HCT116 (cell line): ENCODE results near the gene RADX. TPM values are rescaled to one million over a fixed set of nuclear protein-coding genes. Genes with fewer than 3 reads are reported as not detected.

ENCODE experiments used
- ATAC-seq: fragments of 200-7000 bp; cut with Tn5 transposase; 2 replicates; pipeline ENCODE4 v1.9.1; 2020; ENCODE audit warnings: mild to moderate bottlenecking, moderate library complexity
- BruUV-seq: library from RNA; stranded (reverse); fragments of 400-500 nt; replicated peaks from 2 replicates; lab custom pipeline; 2021; lab: Mats Ljungman, UMichigan
- CTCF ChIA-PET: fragments of 300-600 bp; sonication (Branson Sonifier 250); formaldehyde crosslinking; loops from one replicate; lab custom pipeline; 2021; ENCODE audit warnings: antibody characterized with exemption; lab: Charles Lee
- POLR2A ChIA-PET: fragments of 300-600, 350-600 bp; sonication (Branson Sonifier 250); formaldehyde crosslinking; loops from one replicate; lab custom pipeline; 2021; ENCODE audit warnings: antibody characterized with exemption; lab: Charles Lee
- RAD21 ChIA-PET, 2 experiments: fragments of 300-600 bp; sonication (Branson Sonifier 250); formaldehyde crosslinking; loops; one replicate each; lab custom pipeline; 2023; ENCODE audit warnings: low total read pairs in 2 of 2; ENCODE audit not compliant: uncharacterized antibody in 2 of 2, unreplicated experiment in 2 of 2, low non-redundant PET in 1 of 2; lab: Charles Lee
- DNase-seq: peaks from one replicate; pipeline ENCODE4 v3.0.0-alpha.2; 2010; ENCODE audit warnings: low read depth, low spot score
- H2AFZ ChIP-seq: fragments of 200-600 bp; shearing (Covaris generic), sonication (generic); 2 replicates; pipeline ENCODE4 v1.6.1; 2017; ENCODE audit warnings: low read depth, mixed run types, mixed read lengths, antibody characterized with exemption, low read length; ENCODE audit not compliant: poor library complexity, severe bottlenecking
- H3K27ac ChIP-seq: 2 replicates; pipeline ENCODE4 v1.5.1; 2012; ENCODE audit warnings: low read depth, low read length
- H3K27me3 ChIP-seq: fragments of 200-600 bp; sonication (generic); 2 replicates; pipeline ENCODE4 v1.6.1; 2016; ENCODE audit warnings: mixed run types, low read length, mixed read lengths; ENCODE audit not compliant: insufficient read depth
- H3K36me3 ChIP-seq, 2 experiments: fragments of 200-500 bp in 1 of 2; fragments of 200-600 bp in 1 of 2; sonication (Bioruptor generic) in 1 of 2; sonication (generic) in 1 of 2; 2 replicates each; pipeline versions ENCODE4 v1.5.1 to v1.6.1; 2014 to 2016; ENCODE audit warnings: low read length in 2 of 2, inconsistent platforms in 1 of 2, mixed read lengths in 1 of 2, mixed run types in 1 of 2; ENCODE audit not compliant: insufficient read depth in 2 of 2, control insufficient read depth in 1 of 2
- H3K4me1 ChIP-seq, 2 experiments: fragments of 200-600 bp in 1 of 2; sonication (generic) in 1 of 2; 2 replicates each; pipeline versions ENCODE4 v1.5.1 to v1.6.1; 2012 to 2017; ENCODE audit warnings: low read length in 2 of 2, inconsistent platforms in 1 of 2, mild to moderate bottlenecking in 1 of 2, mixed read lengths in 1 of 2, mixed run types in 1 of 2, moderate library complexity in 1 of 2; ENCODE audit not compliant: insufficient read depth in 2 of 2, control insufficient read depth in 1 of 2
- H3K4me2 ChIP-seq: fragments of 200-600 bp; sonication (generic); 2 replicates; pipeline ENCODE4 v1.6.1; 2017; ENCODE audit warnings: mixed run types, low read length, mixed read lengths
- H3K4me3 ChIP-seq, 2 experiments: fragments of 200-600 bp in 1 of 2; sonication (generic) in 1 of 2; replicated peaks in 1 of 2; 2 replicates each; pipeline ENCODE4 v1.5.1; 2011 to 2016; ENCODE audit warnings: low read length in 2 of 2, control low read depth in 1 of 2, low read depth in 1 of 2, mild to moderate bottlenecking in 1 of 2, mixed read lengths in 1 of 2, mixed run types in 1 of 2
- H3K79me2 ChIP-seq: fragments of 200-600 bp; sonication (generic); 2 replicates; pipeline ENCODE4 v1.6.1; 2017; ENCODE audit warnings: mild to moderate bottlenecking, mixed run types, low read length, moderate library complexity, mixed read lengths; ENCODE audit not compliant: insufficient read depth
- H3K9ac ChIP-seq: fragments of 200-600 bp; sonication (generic); 2 replicates; pipeline ENCODE4 v1.6.1; 2016; ENCODE audit warnings: low read length, mixed read lengths
- H3K9me2 ChIP-seq: fragments of 200-600 bp; sonication (generic), shearing (Covaris generic); 2 replicates; pipeline ENCODE4 v1.6.1; 2017; ENCODE audit warnings: mixed run types, mild to moderate bottlenecking, moderate library complexity; ENCODE audit not compliant: insufficient read depth
- H3K9me3 ChIP-seq, 2 experiments: fragments of 200-500 bp in 1 of 2; fragments of 200-600 bp in 1 of 2; sonication (Bioruptor generic) in 1 of 2; sonication (generic) in 1 of 2; 2 replicates each; pipeline ENCODE4 v1.6.1; 2014 to 2017; ENCODE audit warnings: low read length in 2 of 2, mixed read lengths in 2 of 2, inconsistent platforms in 1 of 2, low read depth in 1 of 2, mild to moderate bottlenecking in 1 of 2, mixed run types in 1 of 2, moderate library complexity in 1 of 2; ENCODE audit not compliant: control insufficient read depth in 1 of 2, insufficient read depth in 1 of 2
- H4K20me1 ChIP-seq: fragments of 200-600 bp; sonication (generic), shearing (Covaris generic); 2 replicates; pipeline ENCODE4 v1.6.1; 2017; ENCODE audit warnings: mixed run types, mild to moderate bottlenecking, moderate library complexity; ENCODE audit not compliant: insufficient read depth
- CBX3 ChIP-seq: IDR thresholded peaks from 2 replicates; pipeline ENCODE4 v1.6.1; 2012; ENCODE audit warnings: low read depth
- CTCF ChIP-seq, 3 experiments: fragments of 200-600 bp in 1 of 3; sonication (generic) in 1 of 3; IDR thresholded peaks in 2 of 3; conservative IDR thresholded peaks in 1 of 3; 2 replicates each; pipeline ENCODE4 v1.5.1; 2012 to 2017; ENCODE audit warnings: low read depth in 2 of 3, low read length in 2 of 3, antibody characterized with exemption in 1 of 3, borderline replicate concordance in 1 of 3, control low read depth in 1 of 3, mild to moderate bottlenecking in 1 of 3, mixed read lengths in 1 of 3, mixed run types in 1 of 3, moderate library complexity in 1 of 3; ENCODE audit not compliant: insufficient read depth in 1 of 3
- EZH2 ChIP-seq: fragments of 200-600 bp; sonication (generic); IDR thresholded peaks from 2 replicates; pipeline ENCODE4 v1.6.1; 2017; ENCODE audit warnings: antibody characterized with exemption, mixed run types
- MAX ChIP-seq: IDR thresholded peaks from 2 replicates; pipeline ENCODE4 v1.6.1; 2012
- RAD21 ChIP-seq: IDR thresholded peaks from 2 replicates; pipeline ENCODE4 v1.6.1; 2012; ENCODE audit warnings: low read depth, mild to moderate bottlenecking
- SIN3A ChIP-seq: IDR thresholded peaks from 2 replicates; pipeline ENCODE4 v1.6.1; 2012; ENCODE audit warnings: low read depth
- YY1 ChIP-seq: IDR thresholded peaks from 2 replicates; pipeline ENCODE4 v1.6.1; 2011; ENCODE audit warnings: low read length, low read depth, moderate library complexity, mild to moderate bottlenecking; ENCODE audit not compliant: insufficient replicate concordance; ENCODE audit errors: extremely low read depth
- intact Hi-C: fragments of 100-400 bp; cut with micrococcal nuclease; formaldehyde crosslinking; loops from 2 replicates; pipeline ENCODE4 v1.10.0; 2022
- total RNA-seq: library from RNA; stranded (reverse); gene quantifications from one replicate; pipeline ENCODE4 v1.2.1, GENCODE V29; 2021; ENCODE audit not compliant: unreplicated experiment
- TF ChIP-seq, protein P1 (sequence below): IDR thresholded peaks from 2 replicates; pipeline ENCODE4 v1.6.1; 2011; ENCODE audit warnings: mild to moderate bottlenecking, low read length, moderate library complexity; ENCODE audit not compliant: insufficient replicate concordance; ENCODE audit errors: extremely low read depth

The RADX gene
- total RNA-seq, 1 experiment from 2014 or later = 8.0 TPM

- Histone ChIP-seq H3K79me2 (no peaks in the 10 kb centered on the region), H3K27me3 (no peaks in the 10 kb centered on the region), H3K4me1 (peaks cover 0 to 10% of the 10 kb centered on the region in 2 experiments; a peak in 3 of 4 replicates), H3K9ac (no peak overlapping the region), H3K4me3 (no peak overlapping the region), H4K20me1 (no peaks in the 10 kb centered on the region), H3K36me3 (no peaks in the 10 kb centered on the region), H3K9me2 (no peaks in the 10 kb centered on the region), H2AFZ (peak overlapping the region; percentile 22), H3K27ac (no peak overlapping the region), H3K9me3 (no peaks in the 10 kb centered on the region), H3K4me2 (no peak overlapping the region)
- ChIA-PET RAD21 (no interaction called here), CTCF (no interaction called here), POLR2A (no interaction called here)
- intact Hi-C loops = no loop called here
- ATAC-seq = no peak
- no peak for DNase-seq
- no peak for TF ChIP-seq MAX
- BruUV-seq = no TSS peak
These were observed 80.8 kb downstream of the RADX start for GRCh38 chrX:106692425-106693065.

DNA sequence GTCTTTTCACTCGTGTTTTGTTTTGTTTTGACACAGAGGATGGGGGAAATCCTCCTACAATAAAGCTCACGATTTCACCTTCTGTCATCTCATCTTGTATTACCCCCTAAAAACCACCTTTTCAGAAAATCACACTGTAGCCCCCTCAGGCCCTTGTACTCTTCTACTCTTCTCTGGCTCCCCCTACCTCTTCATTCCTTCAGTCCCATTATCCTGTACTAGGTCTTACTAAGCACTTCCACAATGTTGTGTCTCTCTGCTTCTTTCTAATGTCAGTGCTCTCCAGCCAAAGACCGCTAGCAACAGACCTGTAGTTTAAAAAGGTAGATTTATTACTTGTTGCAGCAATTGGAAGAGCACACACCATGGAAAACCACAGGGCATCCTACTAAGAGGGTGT lies 84.7 kb downstream of the RADX start:
- ChIA-PET POLR2A (no interaction called here), RAD21 (no interaction called here), CTCF (no interaction called here)
- Histone ChIP-seq H3K9ac (no peak overlapping the region), H3K4me3 (no peak overlapping the region), H3K27me3 (no peaks in the 10 kb centered on the region), H3K79me2 (no peaks in the 10 kb centered on the region), H3K27ac (no peak overlapping the region), H3K9me2 (no peaks in the 10 kb centered on the region), H4K20me1 (no peaks in the 10 kb centered on the region), H2AFZ (peak overlapping the region; percentile 54), H3K36me3 (no peaks in the 10 kb centered on the region), H3K4me2 (no peak overlapping the region), H3K4me1 (peaks cover 0 to 15% of the 10 kb centered on the region in 2 experiments; a peak in 3 of 4 replicates), H3K9me3 (no peaks in the 10 kb centered on the region)
- ATAC-seq (peak; percentile 42; the same call in 1 of the 2 replicates), DNase-seq (no peak)
- TF ChIP-seq CTCF (IDR thresholded peaks at IDR 0.05 in 2 of 3, conservative IDR thresholded peaks at IDR 0.05 in 1 of 3; ENCODE audit: borderline replicate concordance in 1 of 3, insufficient read depth in 1 of 3, low read depth in 2 of 3, low read length in 2 of 3) (0 out of 6 replicates have a peak, but pooled peaks of 2 of the 3 experiments have one; percentile 7), SIN3A (no peak), EZH2 (no peak), YY1 (no peak), RAD21 (no peak), CBX3 (no peak)
- TF ChIP-seq, protein P1, sequence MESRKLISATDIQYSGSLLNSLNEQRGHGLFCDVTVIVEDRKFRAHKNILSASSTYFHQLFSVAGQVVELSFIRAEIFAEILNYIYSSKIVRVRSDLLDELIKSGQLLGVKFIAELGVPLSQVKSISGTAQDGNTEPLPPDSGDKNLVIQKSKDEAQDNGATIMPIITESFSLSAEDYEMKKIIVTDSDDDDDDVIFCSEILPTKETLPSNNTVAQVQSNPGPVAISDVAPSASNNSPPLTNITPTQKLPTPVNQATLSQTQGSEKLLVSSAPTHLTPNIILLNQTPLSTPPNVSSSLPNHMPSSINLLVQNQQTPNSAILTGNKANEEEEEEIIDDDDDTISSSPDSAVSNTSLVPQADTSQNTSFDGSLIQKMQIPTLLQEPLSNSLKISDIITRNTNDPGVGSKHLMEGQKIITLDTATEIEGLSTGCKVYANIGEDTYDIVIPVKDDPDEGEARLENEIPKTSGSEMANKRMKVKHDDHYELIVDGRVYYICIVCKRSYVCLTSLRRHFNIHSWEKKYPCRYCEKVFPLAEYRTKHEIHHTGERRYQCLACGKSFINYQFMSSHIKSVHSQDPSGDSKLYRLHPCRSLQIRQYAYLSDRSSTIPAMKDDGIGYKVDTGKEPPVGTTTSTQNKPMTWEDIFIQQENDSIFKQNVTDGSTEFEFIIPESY = no peak
- intact Hi-C loops = no loop called here
- no TSS peak for BruUV-seq
